Caco-2 (cell line): Measurements from ENCODE around the gene DYTN. TPM values are rescaled to one million over a fixed set of nuclear protein-coding genes. Genes with fewer than 3 reads are reported as not detected.

Source experiments
- BruUV-seq: library from RNA; stranded (reverse); fragments of 400-500 nt; replicated peaks from 2 replicates; lab custom pipeline; 2021; lab: Mats Ljungman, UMichigan
- CTCF ChIA-PET: fragments of 300-600 bp; sonication (Branson Sonifier 250); formaldehyde crosslinking; loops from one replicate; lab custom pipeline; 2022; ENCODE audit warnings: antibody characterized with exemption; lab: Charles Lee
- POLR2A ChIA-PET: fragments of 300-600 bp; sonication (Branson Sonifier 250); formaldehyde crosslinking; loops from one replicate; lab custom pipeline; 2022; ENCODE audit warnings: antibody characterized with exemption; lab: Charles Lee
- DNase-seq, 2 experiments: peaks; one replicate each; pipeline versions ENCODE4 v3.0.0 to v3.0.0-alpha.2; 2020 to 2022
- H3K27me3 ChIP-seq: replicated peaks from 2 replicates; pipeline ENCODE4 v1.6.0; 2011; ENCODE audit warnings: low read length; ENCODE audit not compliant: control insufficient read depth, insufficient read depth
- H3K36me3 ChIP-seq: 2 replicates; pipeline ENCODE4 v1.5.1; 2011; ENCODE audit warnings: low read length; ENCODE audit not compliant: control insufficient read depth, insufficient read depth
- H3K4me1 ChIP-seq: fragments of 250-450 bp; sonication (Bioruptor Pico); 2 replicates; pipeline ENCODE4 v1.5.1; 2020; ENCODE audit warnings: mild to moderate bottlenecking
- H3K4me3 ChIP-seq: 2 replicates; pipeline ENCODE4 v1.5.1; 2011; ENCODE audit warnings: low read depth, mild to moderate bottlenecking, control low read depth, low read length
- H3K9me3 ChIP-seq: fragments of 250-450 bp; sonication (Bioruptor Pico); 2 replicates; pipeline ENCODE4 v1.5.1; 2020; ENCODE audit warnings: mild to moderate bottlenecking, moderate library complexity
- H3K27ac Mint-ChIP-seq: one replicate; pipeline ENCODE4 v1.8.0; 2022; ENCODE audit warnings: mixed read lengths; ENCODE audit not compliant: unreplicated experiment
- H3K27me3 Mint-ChIP-seq: one replicate; pipeline ENCODE4 v1.8.0; 2022; ENCODE audit warnings: mixed read lengths; ENCODE audit not compliant: insufficient read depth, unreplicated experiment
- H3K36me3 Mint-ChIP-seq: one replicate; pipeline ENCODE4 v1.8.0; 2022; ENCODE audit warnings: mild to moderate bottlenecking, mixed read lengths; ENCODE audit not compliant: insufficient read depth, unreplicated experiment
- H3K4me1 Mint-ChIP-seq: one replicate; pipeline ENCODE4 v1.8.0; 2022; ENCODE audit warnings: low read depth, mixed read lengths; ENCODE audit not compliant: unreplicated experiment
- H3K4me3 Mint-ChIP-seq: one replicate; pipeline ENCODE4 v1.8.0; 2022; ENCODE audit warnings: mild to moderate bottlenecking, moderate library complexity, mixed read lengths; ENCODE audit not compliant: unreplicated experiment
- H3K9me3 Mint-ChIP-seq: one replicate; pipeline ENCODE4 v1.8.0; 2022; ENCODE audit warnings: mixed read lengths; ENCODE audit not compliant: unreplicated experiment
- intact Hi-C: fragments of 100-400 bp; cut with micrococcal nuclease; formaldehyde crosslinking; loops from one replicate; pipeline ENCODE4 v1.10.0; 2022; ENCODE audit not compliant: unreplicated experiment
- total RNA-seq: library from RNA; stranded (reverse); gene quantifications from 2 replicates; pipeline ENCODE4 v1.2.3, GENCODE V29; 2022
- TF ChIP-seq, protein P1 (sequence below), 2 experiments: fragments of 200-600 bp in 1 of 2; IDR thresholded peaks; 1 replicate in 1 of 2; 2 replicates in 1 of 2; pipeline versions ENCODE4 v1.5.1 to v1.8.0; 2011 to 2022; ENCODE audit warnings: antibody characterized with exemption in 1 of 2, control low read depth in 1 of 2, inconsistent platforms in 1 of 2, low read depth in 1 of 2, low read length in 1 of 2, mild to moderate bottlenecking in 1 of 2, moderate library complexity in 1 of 2; ENCODE audit not compliant: insufficient read depth in 1 of 2, severe bottlenecking in 1 of 2, unreplicated experiment in 1 of 2

DYTN gene
- total RNA-seq, 1 experiment from 2014 or later, result not detected

DNA sequence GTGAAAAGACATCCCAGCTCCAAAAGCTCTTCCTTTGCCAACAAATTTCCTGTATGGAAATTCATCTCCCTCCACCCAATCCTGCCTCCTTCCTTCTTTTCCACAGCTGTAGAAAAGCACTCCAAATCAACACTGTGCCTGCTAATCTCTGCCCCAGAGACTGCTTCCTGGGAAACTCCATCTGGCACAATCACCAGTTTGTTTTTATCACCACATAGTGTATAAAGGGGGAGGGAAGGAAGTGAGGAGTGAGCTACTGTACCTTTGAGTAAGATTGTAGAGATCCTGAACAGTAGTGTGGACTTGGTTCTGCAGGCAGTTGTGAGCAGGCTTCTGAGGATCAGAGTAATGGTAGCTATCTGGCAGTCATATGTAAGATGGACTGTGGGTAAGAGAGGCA is 90.6 kb downstream of the DYTN start:
- peaks cover 18% of the 10 kb centered on the region for H3K27me3 Mint-ChIP-seq
- H3K27ac Mint-ChIP-seq, result no peak overlapping the region
- H3K9me3 Mint-ChIP-seq, result no peaks in the 10 kb centered on the region
- Histone ChIP-seq H3K4me1 (no peaks in the 10 kb centered on the region), H3K9me3 (no peaks in the 10 kb centered on the region), H3K4me3 (no peak overlapping the region), H3K27me3 (peaks cover 1% of the 10 kb centered on the region; the same call in 1 of the 2 replicates), H3K36me3 (no peaks in the 10 kb centered on the region)
- H3K36me3 Mint-ChIP-seq, result no peaks in the 10 kb centered on the region
- no TSS peak for BruUV-seq
- DNase-seq, result no peak
- POLR2A ChIA-PET, result no interaction called here
- CTCF ChIA-PET, result no interaction called here
- H3K4me3 Mint-ChIP-seq, result no peak overlapping the region
- TF ChIP-seq, protein P1, sequence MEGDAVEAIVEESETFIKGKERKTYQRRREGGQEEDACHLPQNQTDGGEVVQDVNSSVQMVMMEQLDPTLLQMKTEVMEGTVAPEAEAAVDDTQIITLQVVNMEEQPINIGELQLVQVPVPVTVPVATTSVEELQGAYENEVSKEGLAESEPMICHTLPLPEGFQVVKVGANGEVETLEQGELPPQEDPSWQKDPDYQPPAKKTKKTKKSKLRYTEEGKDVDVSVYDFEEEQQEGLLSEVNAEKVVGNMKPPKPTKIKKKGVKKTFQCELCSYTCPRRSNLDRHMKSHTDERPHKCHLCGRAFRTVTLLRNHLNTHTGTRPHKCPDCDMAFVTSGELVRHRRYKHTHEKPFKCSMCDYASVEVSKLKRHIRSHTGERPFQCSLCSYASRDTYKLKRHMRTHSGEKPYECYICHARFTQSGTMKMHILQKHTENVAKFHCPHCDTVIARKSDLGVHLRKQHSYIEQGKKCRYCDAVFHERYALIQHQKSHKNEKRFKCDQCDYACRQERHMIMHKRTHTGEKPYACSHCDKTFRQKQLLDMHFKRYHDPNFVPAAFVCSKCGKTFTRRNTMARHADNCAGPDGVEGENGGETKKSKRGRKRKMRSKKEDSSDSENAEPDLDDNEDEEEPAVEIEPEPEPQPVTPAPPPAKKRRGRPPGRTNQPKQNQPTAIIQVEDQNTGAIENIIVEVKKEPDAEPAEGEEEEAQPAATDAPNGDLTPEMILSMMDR (IDR thresholded peaks at IDR 0.05; ENCODE audit: insufficient read depth in 1 of 2, low read depth in 1 of 2, low read length in 1 of 2, severe bottlenecking in 1 of 2, unreplicated experiment in 1 of 2), result no peak
- no peaks in the 10 kb centered on the region for H3K4me1 Mint-ChIP-seq
- intact Hi-C loops, result no loop called here

DNA sequence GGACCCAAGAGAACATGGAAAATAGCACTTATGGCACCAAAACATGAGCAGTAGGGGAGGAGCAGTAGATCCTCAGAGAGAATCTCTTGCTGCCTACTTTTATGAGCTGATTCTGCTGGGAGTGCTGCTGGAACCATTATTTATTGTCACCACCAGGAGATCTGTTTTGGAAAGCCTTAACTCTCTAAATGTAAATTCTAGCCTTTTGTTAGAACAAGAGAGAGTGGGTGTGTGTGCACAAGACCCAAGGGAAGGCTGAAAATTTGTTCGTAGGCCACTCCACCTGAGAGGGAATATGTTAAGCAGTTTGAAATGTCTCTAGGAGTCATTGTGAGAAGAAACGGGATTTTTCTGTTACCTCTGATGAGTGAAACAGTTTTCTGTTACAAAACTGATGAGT is 92.1 kb downstream of the DYTN start:
- peaks cover 1% of the 10 kb centered on the region; the same call in 1 of the 2 replicates for H3K27me3 ChIP-seq
- no peaks in the 10 kb centered on the region for H3K36me3 ChIP-seq
- Mint-ChIP-seq H3K27ac (no peak overlapping the region), H3K27me3 (peaks cover 18% of the 10 kb centered on the region), H3K36me3 (no peaks in the 10 kb centered on the region), H3K9me3 (no peaks in the 10 kb centered on the region), H3K4me1 (no peaks in the 10 kb centered on the region), H3K4me3 (no peak overlapping the region)
- no peak overlapping the region for H3K4me3 ChIP-seq
- no peaks in the 10 kb centered on the region for H3K9me3 ChIP-seq
- BruUV-seq, result no TSS peak
- CTCF ChIA-PET, result no interaction called here
- H3K4me1 ChIP-seq, result no peaks in the 10 kb centered on the region
- TF ChIP-seq, protein P1 (IDR thresholded peaks at IDR 0.05; ENCODE audit: insufficient read depth in 1 of 2, low read depth in 1 of 2, low read length in 1 of 2, severe bottlenecking in 1 of 2, unreplicated experiment in 1 of 2), result no peak
- POLR2A ChIA-PET, result no interaction called here
- intact Hi-C loops, result no loop called here
- DNase-seq, result no peak

DNA sequence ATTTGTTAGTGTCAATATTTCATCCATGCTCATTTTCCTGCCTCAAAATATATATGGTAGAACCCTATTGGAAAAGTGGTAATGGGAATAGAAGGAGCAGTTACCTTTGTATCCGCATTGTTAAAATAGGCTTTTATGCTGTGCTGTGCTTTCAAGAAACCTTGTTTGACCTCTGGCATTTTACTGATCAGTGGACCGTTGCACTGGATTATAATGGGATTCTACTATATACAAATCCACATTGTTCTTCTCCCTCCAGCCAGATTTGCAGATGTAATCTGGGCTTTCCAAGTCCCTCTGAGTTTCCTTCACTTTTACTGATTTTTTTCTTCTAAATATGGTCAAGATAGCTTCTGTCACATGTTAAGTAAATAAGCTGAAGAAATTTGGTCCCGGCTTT is 99.2 kb downstream of the DYTN start:
- DNase-seq, result no peak
- Histone ChIP-seq H3K9me3 (no peaks in the 10 kb centered on the region), H3K4me3 (no peak overlapping the region), H3K4me1 (0 out of 2 replicates have a peak, but pooled peaks cover 9% of the 10 kb centered on the region), H3K36me3 (no peaks in the 10 kb centered on the region), H3K27me3 (no peaks in the 10 kb centered on the region)
- Mint-ChIP-seq H3K27me3 (no peaks in the 10 kb centered on the region), H3K27ac (no peak overlapping the region), H3K4me1 (peaks cover 9% of the 10 kb centered on the region), H3K36me3 (no peaks in the 10 kb centered on the region), H3K9me3 (no peaks in the 10 kb centered on the region), H3K4me3 (no peak overlapping the region)
- BruUV-seq, result no TSS peak
- TF ChIP-seq, protein P1 (IDR thresholded peaks at IDR 0.05; ENCODE audit: insufficient read depth in 1 of 2, low read depth in 1 of 2, low read length in 1 of 2, severe bottlenecking in 1 of 2, unreplicated experiment in 1 of 2), result no peak
- intact Hi-C loops, result no loop called here
- CTCF ChIA-PET, result no interaction called here
- POLR2A ChIA-PET, result no interaction called here
